ENCODE data around the gene NBPF9.
"Not testable (repeated sequence)": the region's sequence is repeated elsewhere in the genome, so short reads cannot be mapped to it uniquely, and the experiment has no call there.

The NBPF9 gene

GRCh38 chr1:149009761-149010160 lies 93.6 kb downstream of the NBPF9 start:
- DNase-seq: not testable (repeated sequence)

GRCh38 chr1:149008769-149009168 lies 94.6 kb downstream of the NBPF9 start:
- not testable (repeated sequence) for DNase-seq

- not testable (repeated sequence) for DNase-seq
These were observed 95.0 kb downstream of the NBPF9 start for GRCh38 chr1:149008326-149008725.

Measured in Kasumi-1 (cell line).